PC-9 (cell line): ENCODE results near the gene APOL2. TPM values are rescaled to one million over a fixed set of nuclear protein-coding genes. Genes with fewer than 3 reads are reported as not detected.
A peak's percentile ranks its signal among the peaks of the same experiment; 100 is the strongest.
"Not testable (repeated sequence)": the region's sequence is repeated elsewhere in the genome, so short reads cannot be mapped to it uniquely, and the experiment has no call there.

Experiments used
- BruUV-seq: library from RNA; stranded (reverse); fragments of 400-500 nt; replicated peaks from 2 replicates; lab custom pipeline; 2021; lab: Mats Ljungman, UMichigan
- CTCF ChIA-PET: fragments of 300-600 bp; sonication (Branson Sonifier 250); formaldehyde crosslinking; loops from one replicate; lab custom pipeline; 2022; ENCODE audit warnings: antibody characterized with exemption; lab: Charles Lee
- POLR2A ChIA-PET: fragments of 300-600 bp; sonication (Branson Sonifier 250); formaldehyde crosslinking; loops from one replicate; lab custom pipeline; 2022; ENCODE audit warnings: antibody characterized with exemption; ENCODE audit not compliant: unreplicated experiment; lab: Charles Lee
- DNase-seq, 2 experiments: peaks; one replicate each; pipeline versions ENCODE4 v3.0.0 to v3.0.0-alpha.2; 2015 to 2022; ENCODE audit warnings: mixed read lengths in 1 of 2
- H2AFZ ChIP-seq: fragments of 200-600 bp; sonication (generic); 2 replicates; pipeline ENCODE4 v1.8.1; 2017; ENCODE audit warnings: antibody characterized with exemption
- H3F3A ChIP-seq: fragments of 200-600 bp; sonication (generic); 2 replicates; pipeline ENCODE4 v1.8.1; 2017; ENCODE audit warnings: antibody characterized with exemption, mild to moderate bottlenecking, low read depth; ENCODE audit not compliant: insufficient read depth
- H3K27ac ChIP-seq: fragments of 200-600 bp; sonication (generic); 2 replicates; pipeline ENCODE4 v1.6.1; 2016; ENCODE audit warnings: mixed run types
- H3K27me3 ChIP-seq: fragments of 200-600 bp; sonication (generic); 2 replicates; pipeline ENCODE4 v1.6.1; 2016; ENCODE audit warnings: low read depth, mixed run types; ENCODE audit not compliant: insufficient read depth
- H3K36me3 ChIP-seq: fragments of 200-600 bp; sonication (generic); 2 replicates; pipeline ENCODE4 v1.6.1; 2016; ENCODE audit warnings: low read depth, mixed run types
- H3K4me1 ChIP-seq: fragments of 200-600 bp; sonication (generic); replicated peaks from 2 replicates; pipeline ENCODE4 v1.6.1; 2016; ENCODE audit warnings: mixed run types; ENCODE audit not compliant: insufficient read depth
- H3K4me2 ChIP-seq: fragments of 200-600 bp; sonication (generic); 2 replicates; pipeline ENCODE4 v1.6.1; 2017; ENCODE audit warnings: mixed run types
- H3K4me3 ChIP-seq: fragments of 200-600 bp; sonication (generic); 2 replicates; pipeline ENCODE4 v1.6.1; 2016; ENCODE audit warnings: mixed run types
- H3K79me2 ChIP-seq: fragments of 200-600 bp; sonication (generic); 2 replicates; pipeline ENCODE4 v1.6.1; 2017; ENCODE audit warnings: low read depth, mixed run types
- H3K9me2 ChIP-seq: fragments of 200-600 bp; sonication (generic); 2 replicates; pipeline ENCODE4 v1.8.1; 2017; ENCODE audit warnings: mild to moderate bottlenecking; ENCODE audit not compliant: insufficient read depth
- H3K9me3 ChIP-seq: fragments of 200-600 bp; sonication (generic); 2 replicates; pipeline ENCODE4 v1.8.1; 2016; ENCODE audit warnings: low read depth; ENCODE audit not compliant: insufficient read depth
- H4K20me1 ChIP-seq: fragments of 200-600 bp; sonication (generic); 2 replicates; pipeline ENCODE4 v1.8.1; 2017; ENCODE audit not compliant: insufficient read depth
- EZH2 ChIP-seq: fragments of 200-600 bp; sonication (generic); IDR thresholded peaks from 2 replicates; pipeline ENCODE4 v1.8.0; 2017; ENCODE audit warnings: antibody characterized with exemption, low read depth
- intact Hi-C: fragments of 100-400 bp; cut with micrococcal nuclease; formaldehyde crosslinking; loops from one replicate; pipeline ENCODE4 v1.10.0; 2022; ENCODE audit not compliant: unreplicated experiment
- total RNA-seq: library from RNA; stranded (reverse); gene quantifications from 2 replicates; pipeline ENCODE4 v1.2.3, GENCODE V29; 2021
- TF ChIP-seq, protein P1 (sequence below): fragments of 200-600 bp; sonication (generic); conservative IDR thresholded peaks from 2 replicates; pipeline ENCODE4 v1.6.1; 2017; ENCODE audit warnings: mixed run types, antibody characterized with exemption, mild to moderate bottlenecking, moderate library complexity

The APOL2 gene
- total RNA-seq, 1 experiment from 2014 or later = 27.4 TPM

- 0 out of 2 replicates have a peak, but pooled peaks cover 3% of the 10 kb centered on the region for H3F3A ChIP-seq
- peak overlapping the region; percentile 6; the same call in 1 of the 2 replicates for H2AFZ ChIP-seq
- H4K20me1 ChIP-seq = no peaks in the 10 kb centered on the region
- no peaks in the 10 kb centered on the region for H3K27me3 ChIP-seq
- intact Hi-C loops = loop anchor here (1.0 kb wide), 1 partner anchor 15 kb away; the partner anchor contains the start of gene APOL2
- no peak overlapping the region for H3K27ac ChIP-seq
- no peaks in the 10 kb centered on the region for H3K9me3 ChIP-seq
- H3K4me1 ChIP-seq = peaks cover 7% of the 10 kb centered on the region
- H3K4me3 ChIP-seq = no peak overlapping the region
- no peaks in the 10 kb centered on the region for H3K36me3 ChIP-seq
- H3K79me2 ChIP-seq = no peaks in the 10 kb centered on the region
- CTCF ChIA-PET = interaction anchor here (0.6 kb wide), 2 partner anchors 626 to 824 kb away, joined by 5 to 7 read pairs; no protein-coding TSS in a partner anchor
- DNase-seq = no peak
- H3K4me2 ChIP-seq = peak overlapping the region; percentile 58
- BruUV-seq = TSS peak; percentile 79
- POLR2A ChIA-PET = interaction anchor here (0.6 kb wide), 2 partner anchors 14 to 134 kb away, joined by 3 to 7 read pairs; partner anchors contain the start of genes APOL2 and MYH9
- TF ChIP-seq, protein P1, sequence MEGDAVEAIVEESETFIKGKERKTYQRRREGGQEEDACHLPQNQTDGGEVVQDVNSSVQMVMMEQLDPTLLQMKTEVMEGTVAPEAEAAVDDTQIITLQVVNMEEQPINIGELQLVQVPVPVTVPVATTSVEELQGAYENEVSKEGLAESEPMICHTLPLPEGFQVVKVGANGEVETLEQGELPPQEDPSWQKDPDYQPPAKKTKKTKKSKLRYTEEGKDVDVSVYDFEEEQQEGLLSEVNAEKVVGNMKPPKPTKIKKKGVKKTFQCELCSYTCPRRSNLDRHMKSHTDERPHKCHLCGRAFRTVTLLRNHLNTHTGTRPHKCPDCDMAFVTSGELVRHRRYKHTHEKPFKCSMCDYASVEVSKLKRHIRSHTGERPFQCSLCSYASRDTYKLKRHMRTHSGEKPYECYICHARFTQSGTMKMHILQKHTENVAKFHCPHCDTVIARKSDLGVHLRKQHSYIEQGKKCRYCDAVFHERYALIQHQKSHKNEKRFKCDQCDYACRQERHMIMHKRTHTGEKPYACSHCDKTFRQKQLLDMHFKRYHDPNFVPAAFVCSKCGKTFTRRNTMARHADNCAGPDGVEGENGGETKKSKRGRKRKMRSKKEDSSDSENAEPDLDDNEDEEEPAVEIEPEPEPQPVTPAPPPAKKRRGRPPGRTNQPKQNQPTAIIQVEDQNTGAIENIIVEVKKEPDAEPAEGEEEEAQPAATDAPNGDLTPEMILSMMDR = no peak
- no peak for TF ChIP-seq EZH2
- H3K9me2 ChIP-seq = no peaks in the 10 kb centered on the region
These were observed 14.5 kb upstream of the APOL2 start for GRCh38 chr22:36253523-36254490.

GRCh38 chr22:36252754-36253522 lies 13.6 kb upstream of the APOL2 start, which contains the start of gene APOL1:
APOL1 (plus strand) TSS chr22:36253133; CDS start chr22:36254956, 1,823 bp downstream.
- Histone ChIP-seq H4K20me1 (no peaks in the 10 kb centered on the region), H3K9me3 (no peaks in the 10 kb centered on the region), H3K36me3 (no peaks in the 10 kb centered on the region), H3K79me2 (no peaks in the 10 kb centered on the region), H3K4me2 (peak within 1 kb of the TSS; percentile 58), H3K9me2 (no peaks in the 10 kb centered on the region), H3F3A (0 out of 2 replicates have a peak, but pooled peaks cover 3% of the 10 kb centered on the region), H3K4me3 (peak within 1 kb of the TSS; percentile 8; the same call in 1 of the 2 replicates), H3K27ac (no peak within 1 kb of the TSS), H3K4me1 (peaks cover 7% of the 10 kb centered on the region), H2AFZ (peak within 1 kb of the TSS; percentile 6; the same call in 1 of the 2 replicates), H3K27me3 (no peaks in the 10 kb centered on the region)
- peak in 1 of 2 experiments; percentile 55 for DNase-seq
- no TSS peak for BruUV-seq
- intact Hi-C loops = loop anchor here (1.0 kb wide), 1 partner anchor 14 kb away; the partner anchor contains the start of gene APOL2
- ChIA-PET POLR2A (interaction anchor here (0.6 to 0.7 kb wide), 3 partner anchors 14 to 135 kb away, joined by 3 to 7 read pairs (median 3); partner anchors contain the start of genes APOL2 and MYH9), CTCF (interaction anchor here (0.6 kb wide), 1 partner anchor 15 kb away, joined by 3 read pairs; no protein-coding TSS in a partner anchor)
- TF ChIP-seq, protein P1 = no peak
- no peak for TF ChIP-seq EZH2

DNA sequence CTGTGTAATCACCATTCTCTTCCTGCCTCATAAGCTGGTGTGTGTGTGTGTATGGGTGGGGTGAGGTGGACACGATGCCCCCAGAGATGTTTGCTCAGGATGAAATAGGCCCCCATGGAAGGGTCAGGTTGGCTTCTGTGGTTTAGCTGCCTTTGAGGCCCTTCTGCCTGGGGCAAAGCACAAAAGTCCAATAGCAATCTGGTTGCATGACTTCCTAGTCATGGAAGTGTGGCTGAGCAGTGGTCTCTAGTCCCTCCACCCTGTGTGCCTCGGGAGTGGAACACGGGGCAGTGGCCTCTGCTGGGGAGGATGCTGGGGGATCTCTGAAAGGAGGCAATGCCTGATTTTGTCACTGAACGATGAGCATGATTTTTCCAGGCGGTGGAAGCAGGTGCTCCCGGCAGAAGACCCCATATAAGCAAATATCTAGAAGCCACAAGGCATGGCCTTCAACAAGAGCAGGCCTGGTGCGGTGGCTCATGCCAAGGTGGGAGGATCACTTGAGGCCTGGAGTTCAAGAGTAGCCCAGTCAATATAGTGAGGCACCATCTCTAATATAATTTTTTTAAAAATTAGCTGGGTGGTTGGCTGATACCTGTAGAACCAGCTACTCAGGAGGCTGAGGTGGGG lies 12.8 kb upstream of the APOL2 start:
- POLR2A ChIA-PET = interaction anchor here (0.5 kb wide), 1 partner anchor 816 kb away, joined by 3 read pairs; no protein-coding TSS in a partner anchor
- H3K4me3 ChIP-seq, CTCF ChIA-PET, H3K4me2 ChIP-seq, H4K20me1 ChIP-seq, H3F3A ChIP-seq, H3K36me3 ChIP-seq, H3K9me2 ChIP-seq, intact Hi-C loops, H3K79me2 ChIP-seq, DNase-seq, H2AFZ ChIP-seq, H3K4me1 ChIP-seq, H3K27me3 ChIP-seq, H3K9me3 ChIP-seq, BruUV-seq, H3K27ac ChIP-seq: not testable (repeated sequence)

DNA sequence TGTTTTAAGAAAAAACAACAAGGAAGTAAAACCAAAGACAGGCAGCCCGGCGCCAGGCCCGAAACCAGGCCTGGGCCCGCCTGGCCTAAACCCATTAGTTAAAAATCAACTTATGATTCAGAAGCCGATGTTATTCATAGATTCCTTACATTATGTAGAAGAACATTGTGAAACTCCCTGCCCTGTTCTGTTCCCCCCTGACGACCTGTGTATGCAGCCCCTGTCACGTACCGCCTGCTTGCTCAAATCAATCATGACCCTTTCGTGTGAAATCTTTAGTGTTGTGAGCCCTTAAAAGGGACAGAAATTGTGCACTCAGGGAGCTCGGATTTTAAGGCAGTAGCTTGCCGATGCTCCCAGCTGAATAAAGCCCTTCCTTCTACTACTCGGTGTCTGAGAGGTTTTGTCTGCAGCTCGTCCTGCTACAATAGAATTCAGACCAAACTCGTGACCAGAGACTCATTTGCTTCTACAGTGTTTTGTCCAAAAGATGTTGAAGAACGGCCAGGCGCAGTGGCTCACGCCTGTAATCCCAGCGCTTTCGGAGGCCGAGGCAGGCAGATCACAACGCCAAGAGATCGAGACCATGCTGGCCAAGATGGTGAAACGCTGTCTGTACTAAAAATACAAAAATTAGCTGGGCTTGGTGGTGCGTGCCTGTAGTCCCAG lies 11.1 kb upstream of the APOL2 start:
- H3K4me3 ChIP-seq, H2AFZ ChIP-seq, H3K36me3 ChIP-seq, H3K4me2 ChIP-seq, H3K9me2 ChIP-seq, H3F3A ChIP-seq, BruUV-seq, H3K27ac ChIP-seq, intact Hi-C loops, POLR2A ChIA-PET, H4K20me1 ChIP-seq, H3K27me3 ChIP-seq, CTCF ChIA-PET, H3K79me2 ChIP-seq, DNase-seq, H3K9me3 ChIP-seq, H3K4me1 ChIP-seq: not testable (repeated sequence)
